Erythroblast (primary cell): ENCODE measurements around the gene MIPOL1.
"Not testable (repeated sequence)": the region's sequence is repeated elsewhere in the genome, so short reads cannot be mapped to it uniquely, and the experiment has no call there.

Source experiments
- DNase-seq, 2 experiments: peaks; one replicate each; lab custom pipeline; 2025; lab: John Stamatoyannopoulos, UW
- GATA1 ChIP-seq: IDR thresholded peaks from 2 replicates; pipeline ENCODE4 v1.6.1; 2011; ENCODE audit warnings: low read depth, mild to moderate bottlenecking, control low read depth, low read length, moderate library complexity
- POLR2A ChIP-seq: IDR thresholded peaks from 2 replicates; pipeline ENCODE4 v1.6.1; 2011; ENCODE audit warnings: mild to moderate bottlenecking, low read length

Gene MIPOL1

DNA sequence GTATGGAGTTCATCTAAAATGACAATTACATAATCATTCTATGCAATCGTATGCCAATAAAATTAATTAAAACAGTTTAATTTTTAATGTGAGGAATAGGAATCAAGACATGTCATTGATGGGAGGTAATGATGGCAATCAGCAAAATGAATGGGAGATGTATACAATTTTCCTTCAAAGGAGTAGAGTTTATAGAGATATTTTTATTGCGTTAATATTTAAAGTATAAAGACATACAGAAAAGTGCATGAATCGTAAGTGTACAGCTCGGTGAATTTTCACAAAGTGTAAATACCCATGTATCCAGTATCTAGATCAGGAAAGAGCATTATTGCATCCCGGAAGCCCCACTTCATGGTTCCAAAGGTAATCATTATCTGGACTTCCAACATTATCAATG lies 1.2 kb downstream of the MIPOL1 start:
- DNase-seq: no peak
- TF ChIP-seq GATA1: no peak
- no peak for TF ChIP-seq POLR2A

DNA sequence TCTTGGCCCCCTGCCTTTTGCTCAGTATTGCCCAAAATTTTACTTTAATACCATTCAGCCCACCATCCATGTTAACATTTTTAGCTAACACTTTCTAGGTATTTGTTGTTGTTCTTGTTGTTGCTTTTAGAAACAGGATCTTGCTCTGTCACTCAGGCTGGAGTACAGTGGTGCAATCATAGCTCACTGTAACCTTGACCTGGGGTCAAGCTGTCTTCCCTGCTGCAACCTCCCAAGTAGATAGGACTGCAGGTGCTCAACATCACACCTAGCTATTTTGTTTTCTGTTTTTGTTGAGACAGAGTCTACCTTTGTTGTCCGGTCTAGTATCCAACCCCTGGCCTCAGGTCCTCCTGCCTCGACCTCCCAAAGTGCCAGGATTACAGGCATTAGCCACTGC lies 4.0 kb downstream of the MIPOL1 start:
- TF ChIP-seq GATA1 (no peak), POLR2A (no peak)
- no peak for DNase-seq

DNA sequence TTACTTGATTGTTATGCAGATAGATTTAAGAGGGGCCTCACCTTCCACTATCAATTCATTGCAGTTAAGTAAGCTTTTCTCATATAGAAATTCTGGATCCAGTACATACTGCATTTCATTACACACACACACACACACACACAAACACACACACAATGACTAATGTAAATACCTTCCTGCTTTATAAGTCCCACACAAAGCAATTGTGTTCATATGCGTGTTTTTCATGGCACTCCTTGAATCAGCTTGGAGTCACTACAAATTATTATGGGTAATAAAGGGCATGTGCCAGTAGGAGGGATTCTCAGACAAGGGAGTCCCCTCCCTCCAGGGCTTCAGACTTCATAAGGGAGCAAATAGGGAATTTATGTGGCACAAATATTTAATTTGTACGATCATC lies 4.5 kb downstream of the MIPOL1 start:
- TF ChIP-seq POLR2A (no peak), GATA1 (no peak)
- DNase-seq: no peak

GRCh38 chr14:37202812-37203211 lies 5.1 kb downstream of the MIPOL1 start:
- TF ChIP-seq GATA1: no peak
- TF ChIP-seq POLR2A: no peak
- no peak for DNase-seq

- no peak for DNase-seq
- TF ChIP-seq POLR2A (no peak), GATA1 (no peak)
Observed at GRCh38 chr14:37203423-37203822, 5.7 kb downstream of the MIPOL1 start.

DNA sequence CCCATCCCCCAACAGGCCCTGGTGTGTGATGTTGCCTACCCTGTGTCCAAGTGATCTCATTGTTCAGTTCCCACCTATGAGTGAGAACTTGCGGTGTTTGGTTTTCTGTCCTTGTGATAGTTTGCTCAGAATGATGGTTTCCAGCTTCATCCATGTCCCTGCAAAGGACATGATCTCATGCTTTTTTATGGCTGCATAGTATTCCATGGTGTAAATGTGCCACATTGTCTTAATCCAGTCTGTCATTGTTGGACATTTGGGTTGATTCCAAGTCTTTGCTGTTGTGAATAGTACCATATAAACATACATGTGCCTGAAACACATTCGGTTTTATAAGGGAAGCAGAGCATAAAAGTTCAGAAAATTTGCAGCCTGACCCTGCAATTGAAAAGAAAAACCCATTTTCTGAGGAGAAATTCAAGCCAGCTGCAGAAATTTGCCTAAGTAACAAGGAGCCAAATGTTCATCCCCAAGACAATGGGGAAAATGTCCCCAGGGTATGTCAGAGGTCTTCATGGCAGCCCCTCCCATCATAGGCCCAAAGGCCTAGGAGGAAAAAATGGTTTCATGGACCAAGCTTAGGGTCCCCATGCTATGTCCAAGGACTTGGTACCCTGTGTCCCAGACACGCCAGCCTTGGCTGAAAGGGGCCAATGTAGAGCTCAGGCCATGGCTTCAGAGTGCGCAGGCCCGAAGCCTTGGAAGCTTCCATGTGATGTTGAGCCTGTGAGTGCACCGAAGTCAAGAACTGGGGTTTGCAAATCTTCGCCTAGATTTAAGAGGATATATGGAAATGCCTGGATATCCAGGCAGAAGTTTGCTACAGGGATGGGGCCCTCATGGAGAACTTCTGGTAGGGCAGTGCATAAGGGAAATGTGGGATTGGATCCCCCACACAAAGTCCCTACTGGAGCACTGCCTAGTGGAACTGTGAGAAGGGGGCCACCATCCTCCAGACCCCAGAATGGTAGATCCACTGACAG lies 8.2 kb downstream of the MIPOL1 start:
- peak in 1 of 2 experiments; percentile 9 for DNase-seq

- not testable (repeated sequence) for DNase-seq
Observed at GRCh38 chr14:37209617-37210016, 11.9 kb downstream of the MIPOL1 start.

GRCh38 chr14:37210448-37210847 lies 12.7 kb downstream of the MIPOL1 start:
- DNase-seq: no peak
- TF ChIP-seq POLR2A (no peak), GATA1 (no peak)

GRCh38 chr14:37213016-37213415 lies 15.3 kb downstream of the MIPOL1 start:
- TF ChIP-seq GATA1 (no peak), POLR2A (no peak)
- DNase-seq: no peak

GRCh38 chr14:37215345-37215744 lies 17.6 kb downstream of the MIPOL1 start:
- TF ChIP-seq POLR2A: no peak
- TF ChIP-seq GATA1: no peak
- no peak for DNase-seq

DNA sequence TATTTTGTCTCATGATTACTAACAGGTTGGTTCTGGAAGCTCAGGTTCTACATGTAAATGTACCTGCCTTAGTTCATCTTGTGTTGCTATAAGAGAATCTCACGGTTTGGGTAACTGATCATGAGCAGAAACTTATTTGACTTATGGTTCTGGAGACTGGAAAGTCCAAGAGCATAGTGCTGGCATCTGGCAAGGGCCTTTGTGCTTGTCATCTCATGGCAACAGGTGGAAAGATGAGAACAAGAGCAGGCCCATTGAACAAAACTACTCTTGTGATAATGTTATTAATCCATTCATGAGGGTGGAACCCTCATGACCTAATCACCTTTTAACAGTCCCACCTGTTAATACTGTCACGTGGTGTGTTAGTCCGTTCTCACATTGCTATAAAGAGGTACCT lies 23.3 kb downstream of the MIPOL1 start:
- no peak for TF ChIP-seq GATA1
- TF ChIP-seq POLR2A: no peak
- no peak for DNase-seq

DNA sequence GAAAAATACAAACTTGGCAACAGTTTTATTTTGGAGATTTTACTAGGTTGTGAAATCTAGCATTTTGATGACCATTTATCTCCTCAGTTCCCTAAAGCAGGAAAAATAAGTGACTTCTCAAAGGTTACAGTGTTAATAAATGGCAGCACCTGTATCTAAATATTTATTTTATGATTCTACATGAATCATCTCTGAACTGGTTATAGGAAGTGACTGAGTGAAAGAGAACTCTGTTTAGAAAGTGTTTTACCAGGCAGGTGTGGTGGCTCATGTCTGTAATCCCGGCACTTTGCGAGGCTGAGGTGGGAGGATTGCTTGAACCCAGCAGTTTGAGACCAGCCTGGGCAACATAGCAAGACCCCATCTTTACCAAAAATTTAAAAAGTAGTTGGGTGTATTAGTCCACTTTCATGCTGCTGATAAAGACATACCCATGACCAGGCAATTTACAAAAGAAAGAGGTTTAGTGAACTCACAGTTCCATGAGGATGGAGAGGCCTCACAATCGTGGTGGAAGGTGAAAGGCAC lies 26.3 kb downstream of the MIPOL1 start:
- TF ChIP-seq GATA1 (no peak), POLR2A (no peak)
- no peak for DNase-seq

DNA sequence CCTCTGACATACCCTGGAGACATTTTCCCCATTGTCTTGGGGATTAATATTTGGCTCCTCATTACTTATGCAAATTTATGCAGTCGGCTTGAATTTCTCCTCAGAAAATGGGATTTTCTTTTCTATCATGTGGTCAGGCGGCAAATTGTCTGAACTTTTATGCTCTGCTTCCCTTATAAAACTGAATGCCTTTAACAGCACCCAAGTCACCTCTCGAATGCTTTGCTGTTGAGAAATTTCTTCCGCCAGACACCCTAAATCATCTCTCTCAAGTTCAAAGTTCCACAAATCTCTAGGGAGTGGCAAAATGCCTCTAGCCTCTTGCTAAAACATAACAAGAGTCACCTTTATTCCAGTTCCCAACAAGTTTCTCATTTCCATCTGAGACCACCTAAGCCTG lies 27.9 kb downstream of the MIPOL1 start:
- DNase-seq: not testable (repeated sequence)

GRCh38 chr14:37230551-37231194 lies 32.9 kb downstream of the MIPOL1 start:
- DNase-seq: peak; percentile 75 to 79
- TF ChIP-seq POLR2A (no peak), GATA1 (no peak)
